Cardiac muscle cell (in vitro differentiated cells and primary cell): Measurements from ENCODE around the gene RAX2. TPM values are rescaled to one million over a fixed set of nuclear protein-coding genes. Genes with fewer than 3 reads are reported as not detected.

Source experiments
- DNase-seq, 2 donors: peaks; one replicate each; pipeline versions ENCODE4 v3.0.0 to v3.0.0-alpha.2; 2010 to 2017; ENCODE audit warnings: low read depth in 1 of 2, low spot score in 1 of 2
- H3K27ac ChIP-seq: fragments of 200-600 bp; sonication (generic); 2 replicates; pipeline ENCODE4 v1.5.1; 2016
- H3K27me3 ChIP-seq: fragments of 200-600 bp; sonication (generic); 2 replicates; pipeline ENCODE4 v1.6.0; 2016; ENCODE audit warnings: control low read depth
- H3K36me3 ChIP-seq: fragments of 200-600 bp; sonication (generic); 2 replicates; pipeline ENCODE4 v1.5.1; 2016; ENCODE audit warnings: control low read depth
- H3K4me1 ChIP-seq: fragments of 200-600 bp; sonication (generic); 2 replicates; pipeline ENCODE4 v1.8.1; 2017; ENCODE audit warnings: low read depth, mild to moderate bottlenecking, mixed run types
- H3K4me3 ChIP-seq: fragments of 200-600 bp; sonication (generic); 2 replicates; pipeline ENCODE4 v1.5.1; 2016; ENCODE audit warnings: mild to moderate bottlenecking
- H3K9me3 ChIP-seq: fragments of 200-600 bp; sonication (generic); 2 replicates; pipeline ENCODE4 v1.5.1; 2017; ENCODE audit warnings: low read depth, mild to moderate bottlenecking, control low read depth
- polyA plus RNA-seq: library from polyadenylated mRNA; unstranded; fragments of >200 nt; fragmentation: Nextera tagmentation; extraction: Ambion mirVana; gene quantifications from 2 replicates; pipeline ENCODE4 v1.2.1, GENCODE V29; 2016
- total RNA-seq: library from RNA; depleted of rRNA; stranded (reverse); fragments of >200 nt; gene quantifications from 2 replicates; pipeline ENCODE4 v1.2.3, GENCODE V29; 2016
- TF ChIP-seq, protein P1 (sequence below): IDR thresholded peaks from 2 replicates; pipeline ENCODE4 v1.5.1; 2012; ENCODE audit warnings: low read depth, mild to moderate bottlenecking, low read length

Gene RAX2
- total and polyA plus RNA-seq, 2 experiments from 2014 or later: not detected

DNA sequence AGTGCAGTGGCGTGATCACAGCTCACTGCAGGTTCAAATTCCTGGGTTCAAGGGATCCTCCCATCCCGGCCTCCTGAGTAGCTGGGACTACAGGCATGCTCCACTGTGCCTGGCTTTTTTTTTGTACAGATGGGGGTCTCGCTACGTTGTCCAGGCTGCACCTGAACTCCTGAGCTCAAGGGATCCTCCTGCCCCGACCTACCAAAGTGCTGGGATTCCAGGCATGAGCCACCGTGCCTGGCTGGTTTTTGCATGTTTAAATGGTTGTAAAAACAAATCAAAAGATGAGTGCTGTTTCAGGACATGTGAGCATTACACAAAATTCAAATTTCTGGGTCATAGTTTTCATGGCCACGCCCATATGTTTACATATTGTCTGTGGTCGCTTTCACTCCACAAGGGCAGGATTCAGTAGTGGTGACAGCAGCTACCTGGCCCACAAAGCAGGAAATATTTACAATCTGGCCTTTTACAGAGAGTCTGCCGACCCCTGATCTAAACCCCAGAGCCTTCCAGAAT is 8.8 kb upstream of the RAX2 start:
- TF ChIP-seq, protein P1, sequence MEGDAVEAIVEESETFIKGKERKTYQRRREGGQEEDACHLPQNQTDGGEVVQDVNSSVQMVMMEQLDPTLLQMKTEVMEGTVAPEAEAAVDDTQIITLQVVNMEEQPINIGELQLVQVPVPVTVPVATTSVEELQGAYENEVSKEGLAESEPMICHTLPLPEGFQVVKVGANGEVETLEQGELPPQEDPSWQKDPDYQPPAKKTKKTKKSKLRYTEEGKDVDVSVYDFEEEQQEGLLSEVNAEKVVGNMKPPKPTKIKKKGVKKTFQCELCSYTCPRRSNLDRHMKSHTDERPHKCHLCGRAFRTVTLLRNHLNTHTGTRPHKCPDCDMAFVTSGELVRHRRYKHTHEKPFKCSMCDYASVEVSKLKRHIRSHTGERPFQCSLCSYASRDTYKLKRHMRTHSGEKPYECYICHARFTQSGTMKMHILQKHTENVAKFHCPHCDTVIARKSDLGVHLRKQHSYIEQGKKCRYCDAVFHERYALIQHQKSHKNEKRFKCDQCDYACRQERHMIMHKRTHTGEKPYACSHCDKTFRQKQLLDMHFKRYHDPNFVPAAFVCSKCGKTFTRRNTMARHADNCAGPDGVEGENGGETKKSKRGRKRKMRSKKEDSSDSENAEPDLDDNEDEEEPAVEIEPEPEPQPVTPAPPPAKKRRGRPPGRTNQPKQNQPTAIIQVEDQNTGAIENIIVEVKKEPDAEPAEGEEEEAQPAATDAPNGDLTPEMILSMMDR: no peak
- no peaks in the 10 kb centered on the region for H3K9me3 ChIP-seq

GRCh38 chr19:3778899-3779723 is 7.1 kb upstream of the RAX2 start:
- Histone ChIP-seq H3K9me3 (no peaks in the 10 kb centered on the region), H3K27ac (no peak overlapping the region), H3K27me3 (peaks cover 5% of the 10 kb centered on the region), H3K36me3 (no peaks in the 10 kb centered on the region), H3K4me3 (no peak overlapping the region), H3K4me1 (no peaks in the 10 kb centered on the region)
- TF ChIP-seq, protein P1: no peak
- no peak for DNase-seq

More for the DNA sequence above, 8.8 kb upstream of the RAX2 start:
- no peaks in the 10 kb centered on the region for H3K36me3 ChIP-seq
- H3K4me3 ChIP-seq: no peak overlapping the region
- H3K4me1 ChIP-seq: no peaks in the 10 kb centered on the region
- DNase-seq: no peak
- H3K27me3 ChIP-seq: peaks cover 22% of the 10 kb centered on the region
- H3K27ac ChIP-seq: no peak overlapping the region

GRCh38 chr19:3778104-3778867 is 6.3 kb upstream of the RAX2 start:
- no peaks in the 10 kb centered on the region for H3K36me3 ChIP-seq
- H3K27ac ChIP-seq: no peak overlapping the region
- no peaks in the 10 kb centered on the region for H3K27me3 ChIP-seq
- TF ChIP-seq, protein P1: no peak
- H3K9me3 ChIP-seq: no peaks in the 10 kb centered on the region
- no peak overlapping the region for H3K4me3 ChIP-seq
- no peak for DNase-seq
- H3K4me1 ChIP-seq: no peaks in the 10 kb centered on the region

DNA sequence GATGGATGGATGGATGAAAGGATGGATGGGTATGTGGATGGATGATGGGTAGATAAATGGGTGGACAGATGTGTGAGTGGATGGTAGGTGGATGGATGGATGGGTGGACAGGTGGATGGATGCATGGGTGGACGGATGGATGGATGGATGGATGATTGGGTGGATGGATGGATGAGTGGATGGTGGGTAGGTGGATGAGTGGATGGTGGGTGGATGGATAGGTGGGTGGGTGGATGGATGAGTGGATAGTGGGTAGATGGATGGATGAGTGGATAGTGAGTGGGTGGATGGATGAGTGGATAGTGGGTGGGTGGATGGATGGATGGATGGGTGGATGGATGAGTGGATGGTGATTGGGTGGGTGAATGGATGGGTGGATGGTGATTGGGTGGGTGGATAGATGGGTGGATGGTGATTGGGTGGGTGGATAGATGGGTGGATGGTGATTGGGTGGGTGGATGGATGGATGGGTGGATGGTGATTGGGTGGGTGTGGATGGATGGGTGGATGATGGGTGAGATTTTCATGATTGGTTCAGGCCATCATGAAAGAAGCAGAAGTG is 4.5 kb upstream of the RAX2 start:
- Histone ChIP-seq H3K27ac (no peak overlapping the region), H3K4me3 (no peak overlapping the region), H3K9me3 (no peaks in the 10 kb centered on the region), H3K36me3 (no peaks in the 10 kb centered on the region), H3K4me1 (no peaks in the 10 kb centered on the region), H3K27me3 (no peaks in the 10 kb centered on the region)
- DNase-seq: no peak
- TF ChIP-seq, protein P1: no peak

DNA sequence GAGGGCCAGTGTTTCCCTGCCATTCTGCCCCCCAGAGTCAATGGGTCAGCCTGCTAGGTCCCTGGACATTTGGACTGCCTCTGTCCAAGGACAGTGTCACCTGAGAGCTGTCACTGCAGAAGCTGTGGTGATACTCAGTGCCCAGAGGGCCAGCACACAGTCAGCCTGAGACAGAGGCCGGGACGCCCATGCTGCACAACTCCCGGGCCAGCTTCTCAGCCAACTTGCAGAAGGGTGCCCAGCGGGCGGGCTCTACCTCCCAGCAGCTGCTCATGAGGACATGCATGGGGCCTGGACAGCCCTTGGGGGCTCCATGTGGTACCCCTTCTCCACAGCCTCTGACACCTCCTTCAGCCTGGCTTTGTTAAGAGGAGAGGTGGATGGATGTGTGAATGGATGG is 3.8 kb upstream of the RAX2 start:
- H3K4me1 ChIP-seq: no peaks in the 10 kb centered on the region
- TF ChIP-seq, protein P1: no peak
- H3K9me3 ChIP-seq: no peaks in the 10 kb centered on the region
- no peak overlapping the region for H3K4me3 ChIP-seq
- no peaks in the 10 kb centered on the region for H3K27me3 ChIP-seq
- no peak overlapping the region for H3K27ac ChIP-seq
- no peak for DNase-seq
- H3K36me3 ChIP-seq: no peaks in the 10 kb centered on the region
